Neural progenitor cell (in vitro differentiated cells): ENCODE data around the gene PTPRCAP.

Source experiments
- CTCF ChIP-seq: fragments of 200-600 bp; sonication (generic); IDR thresholded peaks from 2 replicates; pipeline ENCODE4 v1.5.1; 2017; ENCODE audit warnings: antibody characterized with exemption, mild to moderate bottlenecking
- EZH2 ChIP-seq: fragments of 200-600 bp; sonication (generic); IDR thresholded peaks from 2 replicates; pipeline ENCODE4 v1.6.1; 2017; ENCODE audit warnings: antibody characterized with exemption, mild to moderate bottlenecking, moderate library complexity
- EZH2phosphoT487 ChIP-seq: fragments of 200-600 bp; sonication (generic); IDR thresholded peaks from 2 replicates; pipeline ENCODE4 v1.6.1; 2017; ENCODE audit warnings: antibody characterized with exemption

GRCh38 chr11:67421430-67422031, 16.0 kb downstream of the PTPRCAP start:
- no peak for TF ChIP-seq CTCF
- TF ChIP-seq EZH2 = no peak
- TF ChIP-seq EZH2phosphoT487 = no peak
